GM12878 (cell line): Measurements from ENCODE around the gene WDSUB1. TPM values are rescaled to one million over a fixed set of nuclear protein-coding genes. Genes with fewer than 3 reads are reported as not detected.

ENCODE experiments used
- ATAC-seq: fragments of 200-7000 bp; cut with Tn5 transposase; 3 replicates; pipeline ENCODE4 v1.9.1; 2020; ENCODE audit warnings: mild to moderate bottlenecking, moderate library complexity
- BruUV-seq: library from RNA; stranded (reverse); fragments of 400-500 nt; replicated peaks from 2 replicates; lab custom pipeline; 2021; lab: Mats Ljungman, UMichigan
- CTCF ChIA-PET: fragments of 300-600 bp; sonication (Branson Sonifier 250); formaldehyde crosslinking; extraction: SDS; loops from one replicate; lab custom pipeline; 2021; ENCODE audit warnings: inconsistent platforms; lab: Yijun Ruan, JAX
- POLR2A ChIA-PET: fragments of 350-600 bp; formaldehyde crosslinking; extraction: SDS; loops from one replicate; lab custom pipeline; 2021; ENCODE audit warnings: inconsistent platforms; lab: Charles Lee
- RAD21 ChIA-PET: fragments of 300-600 bp; sonication (Branson Sonifier 250); formaldehyde crosslinking; loops from one replicate; lab custom pipeline; 2023; ENCODE audit warnings: antibody characterized with exemption; ENCODE audit not compliant: unreplicated experiment; lab: Charles Lee
- SMC1A ChIA-PET: fragments of 300-600 bp; sonication (Branson Sonifier 250); formaldehyde crosslinking; loops from one replicate; lab custom pipeline; 2023; ENCODE audit not compliant: unreplicated experiment, uncharacterized antibody; lab: Charles Lee
- DNase-seq: peaks from one replicate; pipeline ENCODE4 v3.0.0-alpha.2; 2011; ENCODE audit warnings: low read depth, low spot score
- FAIRE-seq: peaks from 3 replicates; lab custom pipeline; 2011; peaks lifted over from hg19 to GRCh38; lab: Jason Lieb, UNC
- H2AFZ ChIP-seq: 2 replicates; pipeline ENCODE4 v1.6.0; 2011; ENCODE audit warnings: low read depth, low read length, control low read depth; ENCODE audit not compliant: control insufficient read depth
- H3K27ac ChIP-seq: 2 replicates; pipeline ENCODE4 v1.5.1; 2011; ENCODE audit warnings: control low read depth; ENCODE audit not compliant: control insufficient read depth, insufficient read depth
- H3K27me3 ChIP-seq, 2 experiments: replicated peaks in 1 of 2; 2 replicates each; pipeline versions ENCODE4 v1.6.0 to v1.6.1; 2011; ENCODE audit warnings: low read length in 1 of 2; ENCODE audit not compliant: control insufficient read depth in 2 of 2, insufficient read depth in 2 of 2
- H3K36me3 ChIP-seq, 2 experiments: 2 replicates each; pipeline ENCODE4 v1.5.1; 2011; ENCODE audit warnings: low read length in 1 of 2; ENCODE audit not compliant: control insufficient read depth in 2 of 2, insufficient read depth in 2 of 2
- H3K4me1 ChIP-seq: 2 replicates; pipeline ENCODE4 v1.6.1; 2011; ENCODE audit warnings: mild to moderate bottlenecking, low read length, moderate library complexity, mixed read lengths; ENCODE audit not compliant: control insufficient read depth, insufficient read depth
- H3K4me2 ChIP-seq: 2 replicates; pipeline ENCODE4 v1.6.0; 2011; ENCODE audit warnings: control low read depth; ENCODE audit not compliant: control insufficient read depth, insufficient read depth
- H3K4me3 ChIP-seq: fragments of 200-600 bp; sonication (generic); 2 replicates; pipeline ENCODE4 v1.5.1; 2016
- H3K79me2 ChIP-seq: 2 replicates; pipeline ENCODE4 v1.6.0; 2011; ENCODE audit warnings: low read length; ENCODE audit not compliant: control insufficient read depth, insufficient read depth
- H3K9ac ChIP-seq: 2 replicates; pipeline ENCODE4 v1.8.0; 2011; ENCODE audit warnings: low read length, control low read depth, mixed read lengths; ENCODE audit not compliant: control insufficient read depth, insufficient read depth
- H3K9me3 ChIP-seq: replicated peaks from 3 replicates; pipeline ENCODE4 v1.5.1; 2011; ENCODE audit warnings: mild to moderate bottlenecking, low read length; ENCODE audit not compliant: control insufficient read depth, insufficient read depth
- H4K20me1 ChIP-seq: 2 replicates; pipeline ENCODE4 v1.6.0; 2011; ENCODE audit not compliant: control insufficient read depth, insufficient read depth
- BHLHE40 ChIP-seq, 2 experiments: fragments of 450-650 bp in 1 of 2; IDR thresholded peaks; 2 replicates each; pipeline ENCODE4 v1.6.1; 2011 to 2017; ENCODE audit warnings: low read depth in 2 of 2, borderline replicate concordance in 1 of 2, improper control_type of control experiment in 1 of 2, low read length in 1 of 2, mild to moderate bottlenecking in 1 of 2
- CBX5 ChIP-seq: sonication (generic); IDR thresholded peaks from 2 replicates; pipeline ENCODE4 v1.6.1; 2016; ENCODE audit warnings: low read depth, moderate library complexity, mild to moderate bottlenecking, inconsistent platforms
- EP300 ChIP-seq, 2 experiments: fragments of 150-350 bp in 1 of 2; IDR thresholded peaks; 2 replicates each; pipeline ENCODE4 v1.6.1; 2011 to 2012; ENCODE audit warnings: low read depth in 2 of 2, low read length in 2 of 2, borderline replicate concordance in 1 of 2, improper control_type of control experiment in 1 of 2, inconsistent platforms in 1 of 2; ENCODE audit not compliant: control insufficient read depth in 1 of 2
- IKZF1 ChIP-seq: fragments of 450-650 bp; conservative IDR thresholded peaks from 2 replicates; pipeline ENCODE4 v1.6.1; 2017; ENCODE audit warnings: antibody characterized with exemption, mild to moderate bottlenecking
- IKZF2 ChIP-seq, 2 experiments: fragments of 450-650 bp; IDR thresholded peaks; 2 replicates each; pipeline ENCODE4 v1.6.1; 2017; ENCODE audit warnings: mild to moderate bottlenecking in 2 of 2, moderate library complexity in 2 of 2
- IRF3 ChIP-seq: fragments of 450-650 bp; IDR thresholded peaks from 2 replicates; pipeline ENCODE4 v1.6.1; 2014; ENCODE audit warnings: mild to moderate bottlenecking
- MYB ChIP-seq: fragments of 150-350 bp; IDR thresholded peaks from 2 replicates; pipeline ENCODE4 v1.6.1; 2014; ENCODE audit warnings: mild to moderate bottlenecking, low read depth, low read length, borderline replicate concordance
- NBN ChIP-seq: fragments of 450-650 bp; IDR thresholded peaks from 2 replicates; pipeline ENCODE4 v1.6.1; 2016
- PAX5 ChIP-seq: IDR thresholded peaks from 2 replicates; pipeline ENCODE4 v1.6.1; 2011; ENCODE audit warnings: low read depth, low read length, borderline replicate concordance
- POU2F2 ChIP-seq: IDR thresholded peaks from 3 replicates; pipeline ENCODE4 v1.6.1; 2011; ENCODE audit warnings: low read depth, mild to moderate bottlenecking, low read length, borderline replicate concordance
- SIN3A ChIP-seq: IDR thresholded peaks from 2 replicates; pipeline ENCODE4 v1.6.1; 2012; ENCODE audit warnings: low read depth, low read length, improper control_type of control experiment
- SPI1 ChIP-seq: IDR thresholded peaks from 2 replicates; pipeline ENCODE4 v1.6.1; 2011; ENCODE audit warnings: low read depth, mild to moderate bottlenecking, low read length, moderate library complexity, borderline replicate concordance; ENCODE audit not compliant: insufficient read depth
- ZBTB11 ChIP-seq: fragments of 450-650 bp; formaldehyde crosslinking; IDR thresholded peaks from 2 replicates; pipeline ENCODE4 v1.5.0; 2022; ENCODE audit warnings: mild to moderate bottlenecking, missing genetic modification characterization
- ZNF384 ChIP-seq: IDR thresholded peaks from 2 replicates; pipeline ENCODE4 v1.6.1; 2012; ENCODE audit warnings: low read depth, mild to moderate bottlenecking, low read length, improper control_type of control experiment, borderline replicate concordance
- WGBS: methylation state at CpG from one replicate; pipeline ENCODE4 v1.1.6; 2016; ENCODE audit warnings: low lambda C conversion rate; ENCODE audit not compliant: insufficient replicate concordance, insufficient coverage; ENCODE audit errors: missing lambda C conversion rate; 5-methylcytosine and 5-hydroxymethylcytosine counted together
- in situ Hi-C: fragments of 300-500 bp; cut with MboI; formaldehyde crosslinking; loops from 9 replicates; pipeline ENCODE4 v1.14.3; 2018; ENCODE audit warnings: mixed read lengths
- intact Hi-C: fragments of 100-400 bp; cut with micrococcal nuclease; formaldehyde crosslinking; loops from one replicate; pipeline ENCODE4 v1.14.2; 2022; ENCODE audit not compliant: unreplicated experiment
- polyA plus RNA-seq, 11 experiments: library from polyadenylated mRNA; depleted of rRNA in 4 of 11; unstranded in 6 of 11; stranded (reverse) in 5 of 11; fragments of >200 nt; fragmentation: Nextera tagmentation in 4 of 11; fragmentation: Illumina TruSeq in 1 of 11; extraction: Ambion mirVana in 4 of 11; extraction: Trizol in 1 of 11; gene quantifications; 1 replicate in 1 of 11; 2 replicates in 10 of 11; pipeline versions ENCODE4 v1.2.1 to v1.2.3, GENCODE V29; 2011 to 2016; ENCODE audit warnings: inconsistent platforms in 2 of 11, missing spikeins in 2 of 11, low read depth in 1 of 11
- total RNA-seq, 4 experiments: library from RNA; depleted of rRNA in 3 of 4; stranded (reverse); fragments of >200 nt in 3 of 4; fragmentation: Illumina TruSeq in 1 of 4; extraction: Trizol in 1 of 4; gene quantifications; 2 replicates each; pipeline versions ENCODE4 v1.2.1 to v1.2.3, GENCODE V29; 2013 to 2021
- TF ChIP-seq, protein P1 (sequence below): fragments of 450-650 bp; IDR thresholded peaks from 2 replicates; pipeline ENCODE4 v1.6.1; 2017; ENCODE audit warnings: low read depth, mild to moderate bottlenecking, moderate library complexity

Gene WDSUB1
- total and polyA plus RNA-seq, 10 of the 15 experiments (the other 5 are each of a cell fraction or from before 2014, with no cell fraction given), result 4.4 to 12.7 (median 7.6) TPM

- Histone ChIP-seq H3K9ac (no peak overlapping the region), H2AFZ (no peak overlapping the region), H3K27ac (peak overlapping the region; percentile 30; the same call in 1 of the 2 replicates), H3K36me3 (no peaks in the 10 kb centered on the region), H3K27me3 (no peaks in the 10 kb centered on the region), H4K20me1 (no peaks in the 10 kb centered on the region), H3K9me3 (no peaks in the 10 kb centered on the region; the same call in 1 of the 3 replicates), H3K4me3 (no peak overlapping the region), H3K4me2 (no peak overlapping the region), H3K4me1 (peaks cover 3% of the 10 kb centered on the region; the same call in 1 of the 2 replicates), H3K79me2 (no peaks in the 10 kb centered on the region)
- in situ Hi-C loops (no loop called here), intact Hi-C loops (no loop called here)
- RAD21 ChIA-PET, result interaction anchor here (0.7 to 2.2 kb wide), 5 partner anchors 34 to 359 kb away, joined by 3 to 8 read pairs (median 4); no protein-coding TSS in a partner anchor
- DNase-seq (peak; percentile 40), FAIRE-seq (peak; percentile 84), ATAC-seq (peak; percentile 84)
- TF ChIP-seq NBN, result 0 out of 2 replicates have a peak, but pooled peaks have one; percentile 21
- TF ChIP-seq SPI1, result 0 out of 2 replicates have a peak, but pooled peaks have one; percentile 7
- TF ChIP-seq SIN3A, result no peak
- TF ChIP-seq BHLHE40 (IDR thresholded peaks at IDR 0.05; ENCODE audit: borderline replicate concordance in 1 of 2, low read depth in 2 of 2, low read length in 1 of 2), result peak in 1 of 2 experiments; percentile 42; a peak in 1 of 4 replicates
- TF ChIP-seq IKZF1, result peak; percentile 30; the same call in 1 of the 2 replicates
- TF ChIP-seq, protein P1, sequence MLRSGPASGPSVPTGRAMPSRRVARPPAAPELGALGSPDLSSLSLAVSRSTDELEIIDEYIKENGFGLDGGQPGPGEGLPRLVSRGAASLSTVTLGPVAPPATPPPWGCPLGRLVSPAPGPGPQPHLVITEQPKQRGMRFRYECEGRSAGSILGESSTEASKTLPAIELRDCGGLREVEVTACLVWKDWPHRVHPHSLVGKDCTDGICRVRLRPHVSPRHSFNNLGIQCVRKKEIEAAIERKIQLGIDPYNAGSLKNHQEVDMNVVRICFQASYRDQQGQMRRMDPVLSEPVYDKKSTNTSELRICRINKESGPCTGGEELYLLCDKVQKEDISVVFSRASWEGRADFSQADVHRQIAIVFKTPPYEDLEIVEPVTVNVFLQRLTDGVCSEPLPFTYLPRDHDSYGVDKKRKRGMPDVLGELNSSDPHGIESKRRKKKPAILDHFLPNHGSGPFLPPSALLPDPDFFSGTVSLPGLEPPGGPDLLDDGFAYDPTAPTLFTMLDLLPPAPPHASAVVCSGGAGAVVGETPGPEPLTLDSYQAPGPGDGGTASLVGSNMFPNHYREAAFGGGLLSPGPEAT, result peak; percentile 81; the same call in 1 of the 2 replicates
- peak in 1 of 2 experiments; percentile 28; a peak in 1 of 4 replicates for TF ChIP-seq EP300 (IDR thresholded peaks at IDR 0.05; ENCODE audit: borderline replicate concordance in 1 of 2, control insufficient read depth in 1 of 2, low read depth in 2 of 2, low read length in 2 of 2)
- TF ChIP-seq IRF3, result no peak
- 0 out of 2 replicates have a peak, but pooled peaks have one; percentile 36 for TF ChIP-seq PAX5
- TF ChIP-seq POU2F2, result no peak
- no peak for TF ChIP-seq CBX5
- TF ChIP-seq MYB, result 0 out of 2 replicates have a peak, but pooled peaks have one; percentile 8
- peak; percentile 71; the same call in 1 of the 2 replicates for TF ChIP-seq ZNF384
- no peak for TF ChIP-seq ZBTB11 (CRISPR knock-in tag)
- TF ChIP-seq IKZF2 (IDR thresholded peaks at IDR 0.05), result peak; percentile 72 to 74; a peak in 2 of 4 replicates
- BruUV-seq, result no TSS peak
- 68% methylated on average over 7 of the region's 7 CpGs for WGBS
- CTCF ChIA-PET, result interaction anchor here (0.7 to 2.0 kb wide), 7 partner anchors 11 to 718 kb away, joined by 3 to 6 read pairs (median 3); no protein-coding TSS in a partner anchor
- POLR2A ChIA-PET, result interaction anchor here (0.6 to 2.3 kb wide), 3 partner anchors 35 to 249 kb away, joined by 5 to 9 read pairs (median 7); no protein-coding TSS in a partner anchor
- SMC1A ChIA-PET, result interaction anchor here (0.6 to 2.8 kb wide), 12 partner anchors 9 to 124 kb away, joined by 3 to 12 read pairs (median 3); no protein-coding TSS in a partner anchor
Measured at GRCh38 chr2:159249990-159250715, 36.4 kb downstream of the WDSUB1 start.
